Measurements from ENCODE around the gene TBKBP1.

TBKBP1 gene

GRCh38 chr17:47684535-47685193 lies 9.3 kb upstream of the TBKBP1 start:
- POLR2A ChIA-PET = interaction anchor here (0.7 kb wide), 1 partner anchor 494 kb away, joined by 3 read pairs; no protein-coding TSS in a partner anchor
- CTCF ChIA-PET = interaction anchor here (1.0 kb wide), 1 partner anchor 13 kb away, joined by 3 read pairs; no protein-coding TSS in a partner anchor
- TF ChIP-seq CTCF (IDR thresholded peaks at IDR 0.05; ENCODE audit: control extremely low read depth, extremely low read depth, low read depth, missing control alignments) = no peak
- no peak for DNase-seq (ENCODE audit: extremely low spot score)

- CTCF ChIA-PET = interaction anchor here (0.9 kb wide), 1 partner anchor 21 kb away, joined by 3 read pairs; no protein-coding TSS in a partner anchor
- TF ChIP-seq CTCF (IDR thresholded peaks at IDR 0.05; ENCODE audit: control extremely low read depth, extremely low read depth, low read depth, missing control alignments) = no peak
- POLR2A ChIA-PET = no interaction called here
- DNase-seq (ENCODE audit: extremely low spot score) = no peak
Measured at GRCh38 chr17:47685556-47686275, 8.2 kb upstream of the TBKBP1 start.

- no peak for TF ChIP-seq CTCF (IDR thresholded peaks at IDR 0.05; ENCODE audit: control extremely low read depth, extremely low read depth, low read depth, missing control alignments)
Measured at GRCh38 chr17:47686276-47686635, 7.7 kb upstream of the TBKBP1 start.

GRCh38 chr17:47686664-47687327 lies 7.2 kb upstream of the TBKBP1 start:
- POLR2A ChIA-PET = no interaction called here
- CTCF ChIA-PET = interaction anchor here (0.9 to 3.5 kb wide), 6 partner anchors 8 to 332 kb away, joined by 3 to 41 read pairs (median 4); no protein-coding TSS in a partner anchor
- no peak for TF ChIP-seq CTCF (IDR thresholded peaks at IDR 0.05; ENCODE audit: control extremely low read depth, extremely low read depth, low read depth, missing control alignments)
- no peak for DNase-seq (ENCODE audit: extremely low spot score)

More at GRCh38 chr17:47686276-47686635, 7.7 kb upstream of the TBKBP1 start:
- ChIA-PET POLR2A (no interaction called here), CTCF (interaction anchor here (0.9 kb wide), 1 partner anchor 21 kb away, joined by 3 read pairs; no protein-coding TSS in a partner anchor)
- no peak for DNase-seq (ENCODE audit: extremely low spot score)

GRCh38 chr17:47687328-47687690 lies 6.7 kb upstream of the TBKBP1 start:
- no peak for DNase-seq (ENCODE audit: extremely low spot score)
- no peak for TF ChIP-seq CTCF (IDR thresholded peaks at IDR 0.05; ENCODE audit: control extremely low read depth, extremely low read depth, low read depth, missing control alignments)
- CTCF ChIA-PET = interaction anchor here (0.9 to 3.5 kb wide), 5 partner anchors 8 to 331 kb away, joined by 3 to 41 read pairs (median 4); no protein-coding TSS in a partner anchor
- POLR2A ChIA-PET = no interaction called here

- no peak for DNase-seq (ENCODE audit: extremely low spot score)
- TF ChIP-seq CTCF (IDR thresholded peaks at IDR 0.05; ENCODE audit: control extremely low read depth, extremely low read depth, low read depth, missing control alignments) = no peak
- CTCF ChIA-PET = interaction anchor here (0.8 to 3.5 kb wide), 6 partner anchors 9 to 331 kb away, joined by 3 to 41 read pairs (median 4); no protein-coding TSS in a partner anchor
- POLR2A ChIA-PET = no interaction called here
Measured at GRCh38 chr17:47687748-47688147, 6.2 kb upstream of the TBKBP1 start.
